ENCODE measurements around the gene NF1.
A peak's percentile ranks its signal among the peaks of the same experiment; 100 is the strongest.

NF1 gene

GRCh38 chr17:31266042-31266441 lies 171.3 kb downstream of the NF1 start:
- Histone ChIP-seq H3K27me3 (replicated peaks; ENCODE audit: insufficient read depth, low read length) (no peaks in the 10 kb centered on the region), H3K9me3 (replicated peaks; ENCODE audit: insufficient read depth, low read length) (no peaks in the 10 kb centered on the region), H3F3A (ENCODE audit: insufficient read depth, low read length) (no peaks in the 10 kb centered on the region), H3K4me2 (ENCODE audit: low read depth, low read length) (no peak overlapping the region), H3K9me2 (replicated peaks; ENCODE audit: insufficient read depth, low read length) (no peaks in the 10 kb centered on the region), H3K9ac (ENCODE audit: low read length) (no peak overlapping the region), H3K79me2 (ENCODE audit: low read length) (no peaks in the 10 kb centered on the region), H3K36me3 (replicated peaks; ENCODE audit: insufficient read depth, low read length) (no peaks in the 10 kb centered on the region), H2AFZ (ENCODE audit: low read length) (no peak overlapping the region), H4K20me1 (ENCODE audit: insufficient read depth, low read length) (no peaks in the 10 kb centered on the region), H3K4me3 (ENCODE audit: low read length) (no peak overlapping the region), H3K27ac (ENCODE audit: low read length) (no peak overlapping the region), H3K4me1 (ENCODE audit: low read length) (no peaks in the 10 kb centered on the region)
- DNase-seq = no peak
- TF ChIP-seq CTCF (IDR thresholded peaks at IDR 0.05; ENCODE audit: low read length) (peak; percentile 31), EZH2phosphoT487 (IDR thresholded peaks at IDR 0.05; ENCODE audit: low read length) (no peak), EZH2 (optimal IDR thresholded peaks at IDR 0.05; ENCODE audit: low read depth, low read length) (no peak)

DNA sequence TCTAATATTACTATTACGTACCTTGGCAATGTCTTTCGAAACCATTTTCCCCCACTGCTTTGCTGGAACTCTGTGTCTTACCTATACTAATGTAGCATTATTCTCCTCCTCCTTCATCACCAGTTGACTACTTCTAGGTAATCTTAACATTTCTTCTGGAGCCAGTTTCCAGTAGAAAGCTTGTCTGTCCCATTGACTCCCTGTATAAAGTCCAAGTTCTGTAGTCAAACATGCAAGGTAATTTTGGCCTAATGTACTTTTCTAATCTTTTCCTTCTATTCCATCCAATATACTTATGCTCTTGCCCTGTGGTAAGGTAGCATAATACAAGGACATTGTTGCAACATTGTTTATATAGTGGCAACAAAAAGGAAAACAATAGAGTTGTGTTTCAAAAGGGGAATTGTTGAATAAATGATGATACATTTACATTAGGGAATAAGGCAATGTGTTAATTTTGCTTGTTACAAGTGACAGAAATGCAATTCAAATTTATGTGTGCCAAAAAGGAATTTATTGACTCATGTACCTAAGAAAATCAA lies 174.3 kb downstream of the NF1 start:
- Histone ChIP-seq H3K27ac (ENCODE audit: low read length) (no peak overlapping the region), H3K9me3 (replicated peaks; ENCODE audit: insufficient read depth, low read length) (no peaks in the 10 kb centered on the region), H3K9me2 (replicated peaks; ENCODE audit: insufficient read depth, low read length) (no peaks in the 10 kb centered on the region), H3K27me3 (replicated peaks; ENCODE audit: insufficient read depth, low read length) (no peaks in the 10 kb centered on the region), H3K36me3 (replicated peaks; ENCODE audit: insufficient read depth, low read length) (no peaks in the 10 kb centered on the region), H3K79me2 (ENCODE audit: low read length) (no peaks in the 10 kb centered on the region), H3K9ac (ENCODE audit: low read length) (no peak overlapping the region), H3K4me3 (ENCODE audit: low read length) (no peak overlapping the region), H2AFZ (ENCODE audit: low read length) (no peak overlapping the region), H4K20me1 (ENCODE audit: insufficient read depth, low read length) (no peaks in the 10 kb centered on the region), H3K4me1 (ENCODE audit: low read length) (no peaks in the 10 kb centered on the region), H3K4me2 (ENCODE audit: low read depth, low read length) (no peak overlapping the region), H3F3A (ENCODE audit: insufficient read depth, low read length) (no peaks in the 10 kb centered on the region)
- no peak for DNase-seq
- TF ChIP-seq CTCF (IDR thresholded peaks at IDR 0.05; ENCODE audit: low read length) = no peak
- TF ChIP-seq EZH2 (optimal IDR thresholded peaks at IDR 0.05; ENCODE audit: low read depth, low read length) = no peak
- TF ChIP-seq EZH2phosphoT487 (IDR thresholded peaks at IDR 0.05; ENCODE audit: low read length) = no peak

- H4K20me1 ChIP-seq (ENCODE audit: insufficient read depth, low read length) = no peaks in the 10 kb centered on the region
- DNase-seq = no peak
- H3K4me1 ChIP-seq (ENCODE audit: low read length) = no peaks in the 10 kb centered on the region
- H3K4me3 ChIP-seq (ENCODE audit: low read length) = no peak overlapping the region
- H3K79me2 ChIP-seq (ENCODE audit: low read length) = no peaks in the 10 kb centered on the region
- no peak for TF ChIP-seq EZH2phosphoT487 (IDR thresholded peaks at IDR 0.05; ENCODE audit: low read length)
- no peak for TF ChIP-seq EZH2 (optimal IDR thresholded peaks at IDR 0.05; ENCODE audit: low read depth, low read length)
- no peak for TF ChIP-seq CTCF (IDR thresholded peaks at IDR 0.05; ENCODE audit: low read length)
- H2AFZ ChIP-seq (ENCODE audit: low read length) = no peak overlapping the region
- no peak overlapping the region for H3K27ac ChIP-seq (ENCODE audit: low read length)
- no peaks in the 10 kb centered on the region for H3K9me2 ChIP-seq (replicated peaks; ENCODE audit: insufficient read depth, low read length)
- no peak overlapping the region for H3K4me2 ChIP-seq (ENCODE audit: low read depth, low read length)
- H3K36me3 ChIP-seq (replicated peaks; ENCODE audit: insufficient read depth, low read length) = no peaks in the 10 kb centered on the region
- H3F3A ChIP-seq (ENCODE audit: insufficient read depth, low read length) = no peaks in the 10 kb centered on the region
- H3K9ac ChIP-seq (ENCODE audit: low read length) = no peak overlapping the region
- H3K27me3 ChIP-seq (replicated peaks; ENCODE audit: insufficient read depth, low read length) = no peaks in the 10 kb centered on the region
- no peaks in the 10 kb centered on the region for H3K9me3 ChIP-seq (replicated peaks; ENCODE audit: insufficient read depth, low read length)
Observed at GRCh38 chr17:31269578-31269983, 174.8 kb downstream of the NF1 start.
